Measurements from ENCODE around the gene SOX9.

SOX9 gene

DNA sequence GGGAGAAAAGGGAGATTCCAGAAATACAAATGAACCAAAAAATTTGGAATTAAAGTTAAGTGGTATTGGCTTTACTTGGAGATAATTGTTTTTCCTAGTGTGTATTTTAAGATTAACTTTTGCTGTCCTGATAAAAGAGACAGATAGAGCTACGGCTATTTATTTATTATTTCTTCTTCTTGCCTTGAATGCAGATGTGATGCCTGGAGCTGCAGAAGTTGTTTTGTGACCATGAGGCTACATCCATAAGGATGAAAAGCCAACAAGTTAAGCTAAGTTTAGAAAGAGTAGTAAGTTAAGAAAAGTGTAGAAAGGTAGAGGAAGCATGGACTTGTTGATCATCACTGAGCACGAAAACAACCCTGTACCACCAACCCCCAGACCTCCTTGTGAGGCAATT is 41.7 kb downstream of the SOX9 start:
- no peak for DNase-seq (ENCODE audit: low spot score)

DNA sequence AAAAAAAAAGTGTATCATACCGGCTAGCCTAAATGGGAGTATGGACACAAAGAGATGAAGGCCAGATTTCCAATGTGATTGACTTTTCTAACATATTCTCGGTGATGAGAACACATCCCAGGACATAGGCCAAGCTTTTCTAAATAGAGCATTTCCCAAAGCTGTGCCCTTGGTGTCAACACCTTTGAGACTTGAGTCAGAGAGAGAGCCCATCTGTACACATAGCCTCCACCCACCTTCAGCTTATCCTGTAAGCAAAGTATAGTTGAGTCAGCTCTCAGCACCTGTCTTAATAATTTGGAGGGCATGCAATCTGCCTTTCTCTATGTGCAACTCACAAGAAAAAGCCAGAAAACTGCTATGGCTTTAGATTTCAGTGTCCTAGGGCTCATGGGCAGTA is 42.7 kb downstream of the SOX9 start:
- DNase-seq (ENCODE audit: low spot score) = no peak

- no peak for DNase-seq (ENCODE audit: low spot score)
These were observed 43.4 kb downstream of the SOX9 start for GRCh38 chr17:72164158-72164739.

DNA sequence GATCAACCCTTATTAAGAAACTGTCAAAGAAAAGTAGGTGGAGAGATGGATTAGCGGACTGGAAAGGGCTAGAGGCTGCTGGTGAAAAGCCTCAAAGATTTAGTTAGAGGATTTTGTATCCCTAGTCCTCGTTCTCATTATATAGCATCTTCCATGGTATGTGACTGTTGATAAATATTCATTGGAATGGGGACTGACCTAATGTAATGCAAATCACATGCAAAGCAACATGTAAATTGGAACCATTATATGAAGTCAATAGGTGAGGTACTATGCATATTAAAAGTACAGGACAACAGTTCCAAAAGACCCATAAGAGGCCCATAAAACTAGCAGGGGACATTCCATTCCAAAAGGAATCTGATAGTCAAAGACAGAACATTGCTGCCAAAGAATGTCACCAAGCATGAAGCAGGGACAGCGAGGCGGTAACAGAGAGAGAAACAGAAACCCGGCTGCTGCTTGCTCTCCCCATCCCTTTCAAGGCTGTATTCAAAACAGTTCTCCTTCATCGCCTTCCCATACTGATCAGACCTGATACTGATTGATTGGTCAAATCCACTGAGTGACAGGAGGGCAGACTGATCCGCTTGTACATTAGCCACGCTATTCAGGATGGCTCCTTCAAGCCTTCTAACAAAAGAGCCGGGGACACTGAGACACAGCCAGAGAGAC is 44.5 kb downstream of the SOX9 start:
- DNase-seq (ENCODE audit: low spot score) = no peak

DNA sequence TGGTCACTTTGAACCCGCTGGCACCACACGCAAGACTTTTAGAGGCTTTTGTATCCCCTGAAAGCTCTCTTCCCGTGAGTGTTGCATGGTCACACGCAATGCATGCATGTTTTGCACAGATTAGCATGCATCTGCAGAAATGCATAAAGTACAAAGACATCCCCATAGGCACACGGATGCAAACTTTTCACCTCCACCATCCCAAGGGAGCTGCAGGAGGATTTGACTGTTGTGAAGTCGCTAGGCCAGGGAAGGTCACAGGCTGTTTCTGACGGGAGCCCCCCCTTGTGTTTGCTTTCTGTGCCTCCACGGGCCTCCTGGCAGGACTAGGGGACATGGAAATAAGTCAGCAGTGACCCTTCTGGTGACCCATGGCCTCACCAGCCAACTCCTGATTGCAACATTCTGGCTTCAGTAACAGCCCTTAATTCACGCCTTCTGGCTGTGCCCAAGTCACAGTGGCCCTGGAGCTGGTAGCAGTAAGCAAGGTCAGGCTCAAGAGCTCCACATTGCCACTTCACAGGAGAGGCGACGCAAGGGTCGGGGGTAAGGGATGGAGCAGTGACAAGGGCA is 45.1 kb downstream of the SOX9 start:
- no peak for DNase-seq (ENCODE audit: low spot score)

DNA sequence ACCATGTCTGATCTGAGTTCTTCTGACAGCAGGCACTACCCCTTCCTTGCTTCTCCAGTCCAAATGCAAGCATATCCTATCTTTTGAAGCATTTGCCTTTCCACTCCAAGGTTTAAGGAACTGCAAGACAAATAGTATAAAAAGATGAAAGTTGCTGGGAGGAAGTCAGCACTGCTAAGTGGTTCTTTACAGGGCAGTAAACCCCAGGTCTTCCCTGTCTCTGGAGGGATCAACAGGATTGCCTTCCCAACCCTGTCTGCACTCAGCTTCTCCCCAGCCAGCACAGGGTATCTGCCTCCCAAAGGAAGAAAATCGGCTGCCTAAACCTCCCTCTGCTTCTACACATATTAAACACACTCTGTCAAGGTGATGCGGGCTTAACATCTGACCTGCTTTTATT is 46.8 kb downstream of the SOX9 start:
- no peak for DNase-seq (ENCODE audit: low spot score)

DNA sequence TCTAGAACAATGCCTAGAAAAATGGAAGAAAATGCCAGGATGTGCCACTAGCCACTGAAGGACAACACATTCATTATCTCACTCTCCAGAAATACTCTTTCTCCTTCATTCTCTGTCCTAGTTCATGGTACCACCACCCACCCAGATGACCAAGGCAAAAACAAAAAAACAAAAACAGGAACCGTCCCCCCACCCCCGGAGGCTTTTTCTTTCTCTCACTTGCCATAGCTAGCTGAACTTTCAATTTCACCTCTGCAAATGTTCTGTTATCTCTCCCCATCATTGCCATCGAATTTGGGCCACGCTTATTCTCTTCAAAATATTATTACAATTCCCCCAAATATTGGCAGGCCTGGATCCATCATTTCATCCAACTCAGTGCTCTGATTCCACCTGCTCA is 49.0 kb downstream of the SOX9 start:
- DNase-seq (ENCODE audit: low spot score) = no peak

GRCh38 chr17:72171703-72172667 is 51.2 kb downstream of the SOX9 start:
- DNase-seq (ENCODE audit: low spot score) = no peak

- DNase-seq (ENCODE audit: low spot score) = no peak
These were observed 52.8 kb downstream of the SOX9 start for GRCh38 chr17:72173499-72174116.

GRCh38 chr17:72175263-72175662 is 54.4 kb downstream of the SOX9 start:
- DNase-seq (ENCODE audit: low spot score) = no peak
